Osteocyte (in vitro differentiated cells): Measurements from ENCODE around the gene DOK7. TPM values are rescaled to one million over a fixed set of nuclear protein-coding genes. Genes with fewer than 3 reads are reported as not detected.
"Not testable (repeated sequence)": the region's sequence is repeated elsewhere in the genome, so short reads cannot be mapped to it uniquely, and the experiment has no call there.

Source experiments
- DNase-seq: peaks from one replicate; pipeline ENCODE4 v3.0.0; 2021; ENCODE audit warnings: mixed read lengths; ENCODE audit not compliant: unreplicated experiment; ENCODE audit errors: extremely low spot score
- H3K27ac Mint-ChIP-seq: one replicate; pipeline ENCODE4 v1.8.0; 2021; ENCODE audit warnings: mild to moderate bottlenecking, mixed read lengths; ENCODE audit not compliant: unreplicated experiment
- H3K27me3 Mint-ChIP-seq: one replicate; pipeline ENCODE4 v1.8.0; 2021; ENCODE audit warnings: mixed read lengths; ENCODE audit not compliant: unreplicated experiment
- H3K36me3 Mint-ChIP-seq: one replicate; pipeline ENCODE4 v1.8.0; 2021; ENCODE audit warnings: mixed read lengths; ENCODE audit not compliant: unreplicated experiment
- H3K4me1 Mint-ChIP-seq: one replicate; pipeline ENCODE4 v1.8.0; 2021; ENCODE audit warnings: mixed read lengths; ENCODE audit not compliant: unreplicated experiment
- H3K4me3 Mint-ChIP-seq: one replicate; pipeline ENCODE4 v1.8.0; 2021; ENCODE audit warnings: mild to moderate bottlenecking, moderate library complexity, mixed read lengths; ENCODE audit not compliant: unreplicated experiment
- H3K9me3 Mint-ChIP-seq: one replicate; pipeline ENCODE4 v1.8.0; 2021; ENCODE audit warnings: mixed read lengths; ENCODE audit not compliant: unreplicated experiment
- total RNA-seq: library from RNA; stranded (reverse); gene quantifications from 2 replicates; pipeline ENCODE4 v1.2.1, GENCODE V29; 2021
- TF ChIP-seq, protein P1 (sequence below): fragments of 200-600 bp; sonication (generic); IDR thresholded peaks from 2 replicates; pipeline ENCODE4 v1.5.0; 2021; ENCODE audit warnings: antibody characterized with exemption, mild to moderate bottlenecking, moderate library complexity

Gene DOK7
- total RNA-seq, 1 donor from 2014 or later, result not detected

GRCh38 chr4:3458371-3458770, 4.7 kb upstream of the DOK7 start:
- peaks cover 11% of the 10 kb centered on the region for H3K27me3 Mint-ChIP-seq
- H3K4me1 Mint-ChIP-seq, result no peaks in the 10 kb centered on the region
- no peak overlapping the region for H3K4me3 Mint-ChIP-seq
- TF ChIP-seq, protein P1, sequence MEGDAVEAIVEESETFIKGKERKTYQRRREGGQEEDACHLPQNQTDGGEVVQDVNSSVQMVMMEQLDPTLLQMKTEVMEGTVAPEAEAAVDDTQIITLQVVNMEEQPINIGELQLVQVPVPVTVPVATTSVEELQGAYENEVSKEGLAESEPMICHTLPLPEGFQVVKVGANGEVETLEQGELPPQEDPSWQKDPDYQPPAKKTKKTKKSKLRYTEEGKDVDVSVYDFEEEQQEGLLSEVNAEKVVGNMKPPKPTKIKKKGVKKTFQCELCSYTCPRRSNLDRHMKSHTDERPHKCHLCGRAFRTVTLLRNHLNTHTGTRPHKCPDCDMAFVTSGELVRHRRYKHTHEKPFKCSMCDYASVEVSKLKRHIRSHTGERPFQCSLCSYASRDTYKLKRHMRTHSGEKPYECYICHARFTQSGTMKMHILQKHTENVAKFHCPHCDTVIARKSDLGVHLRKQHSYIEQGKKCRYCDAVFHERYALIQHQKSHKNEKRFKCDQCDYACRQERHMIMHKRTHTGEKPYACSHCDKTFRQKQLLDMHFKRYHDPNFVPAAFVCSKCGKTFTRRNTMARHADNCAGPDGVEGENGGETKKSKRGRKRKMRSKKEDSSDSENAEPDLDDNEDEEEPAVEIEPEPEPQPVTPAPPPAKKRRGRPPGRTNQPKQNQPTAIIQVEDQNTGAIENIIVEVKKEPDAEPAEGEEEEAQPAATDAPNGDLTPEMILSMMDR, result no peak
- DNase-seq, result no peak
- H3K36me3 Mint-ChIP-seq, result no peaks in the 10 kb centered on the region
- H3K27ac Mint-ChIP-seq, result no peak overlapping the region
- H3K9me3 Mint-ChIP-seq, result peaks cover 16% of the 10 kb centered on the region

DNA sequence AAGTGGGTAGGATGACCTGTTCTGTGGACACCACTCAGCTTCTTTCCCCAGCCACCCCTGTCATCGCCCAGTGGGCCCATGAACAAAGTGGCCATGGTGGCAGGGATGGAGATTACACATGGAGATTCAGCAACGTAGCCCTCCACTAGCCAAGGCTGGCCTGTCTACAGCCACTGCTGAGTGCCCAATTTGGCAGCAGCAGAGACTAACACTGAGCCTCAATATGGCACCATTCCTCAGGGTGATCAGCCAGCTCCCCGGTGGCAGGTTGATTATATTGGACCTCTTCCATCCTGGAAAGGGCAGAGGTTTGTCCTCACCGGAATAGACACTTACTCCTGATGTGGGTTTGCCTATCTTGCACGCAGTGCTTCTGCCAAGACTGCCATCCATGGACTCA, 4.0 kb upstream of the DOK7 start:
- not testable (repeated sequence) for DNase-seq, H3K36me3 Mint-ChIP-seq, H3K4me1 Mint-ChIP-seq, H3K4me3 Mint-ChIP-seq, H3K27ac Mint-ChIP-seq
- Mint-ChIP-seq H3K27me3 (peaks cover 11% of the 10 kb centered on the region), H3K9me3 (peaks cover 16% of the 10 kb centered on the region)

GRCh38 chr4:3460926-3461325, 2.2 kb upstream of the DOK7 start:
- peaks cover 3% of the 10 kb centered on the region for H3K9me3 Mint-ChIP-seq
- no peak overlapping the region for H3K4me3 Mint-ChIP-seq
- no peak for DNase-seq
- H3K4me1 Mint-ChIP-seq, result no peaks in the 10 kb centered on the region
- peaks cover 11% of the 10 kb centered on the region for H3K27me3 Mint-ChIP-seq
- H3K36me3 Mint-ChIP-seq, result no peaks in the 10 kb centered on the region
- H3K27ac Mint-ChIP-seq, result no peak overlapping the region
- TF ChIP-seq, protein P1, result no peak

DNA sequence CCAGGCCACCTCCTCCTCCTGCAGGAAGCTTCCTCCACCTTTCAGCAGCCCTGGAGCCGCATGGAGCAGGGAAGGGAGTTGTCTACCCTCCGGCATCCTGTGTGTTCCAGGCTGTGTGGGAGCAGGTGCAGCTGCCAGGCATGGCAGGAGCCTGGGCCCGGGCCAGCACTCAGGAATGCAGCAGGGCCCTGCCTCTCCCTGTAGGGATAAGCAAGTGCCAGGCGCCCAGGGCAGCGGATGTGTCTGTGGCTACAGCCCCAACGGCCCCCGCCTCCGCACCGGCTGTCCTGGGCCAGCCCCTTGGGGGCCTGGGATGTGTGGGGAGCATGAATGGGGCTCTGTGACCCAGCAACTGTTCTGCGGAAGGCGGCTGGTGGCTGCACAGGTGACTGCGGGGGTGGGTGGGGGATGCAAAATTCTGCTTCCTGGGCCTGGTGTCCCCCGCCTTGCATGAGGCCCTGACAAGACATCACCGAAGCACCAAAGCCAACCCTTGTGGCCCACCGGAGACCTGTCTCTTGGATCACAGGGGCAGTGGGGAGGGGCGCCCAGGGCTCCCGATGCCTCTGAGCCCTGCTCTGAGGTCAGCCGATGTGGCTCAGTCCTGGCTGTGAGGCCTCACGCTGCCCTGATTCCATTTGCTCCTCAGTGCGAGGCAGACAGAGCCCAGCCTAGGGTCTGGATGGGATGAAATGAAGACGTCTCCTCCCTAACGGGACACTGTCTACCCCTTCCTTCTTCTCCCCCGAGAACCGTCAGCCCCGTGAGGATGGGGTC, 1.4 kb upstream of the DOK7 start:
- Mint-ChIP-seq H3K27me3 (peaks cover 11% of the 10 kb centered on the region), H3K4me3 (no peak overlapping the region), H3K9me3 (peaks cover 3% of the 10 kb centered on the region), H3K36me3 (no peaks in the 10 kb centered on the region), H3K27ac (no peak overlapping the region), H3K4me1 (no peaks in the 10 kb centered on the region)
- TF ChIP-seq, protein P1, result no peak
- no peak for DNase-seq

GRCh38 chr4:3462321-3462789, 751 bp upstream of the DOK7 start:
- TF ChIP-seq, protein P1, result no peak
- peaks cover 3% of the 10 kb centered on the region for H3K9me3 Mint-ChIP-seq
- DNase-seq, result no peak
- peaks cover 11% of the 10 kb centered on the region for H3K27me3 Mint-ChIP-seq
- no peaks in the 10 kb centered on the region for H3K4me1 Mint-ChIP-seq
- no peak overlapping the region for H3K4me3 Mint-ChIP-seq
- H3K36me3 Mint-ChIP-seq, result no peaks in the 10 kb centered on the region
- H3K27ac Mint-ChIP-seq, result no peak overlapping the region
